H1 (cell line): ENCODE results near the gene TIMM8A. TPM values are rescaled to one million over a fixed set of nuclear protein-coding genes. Genes with fewer than 3 reads are reported as not detected.

ENCODE experiments used
- CTCF ChIA-PET: fragments of 300-600 bp; sonication (Branson Sonifier 250); formaldehyde crosslinking; loops from one replicate; lab custom pipeline; 2021; ENCODE audit not compliant: partially characterized antibody; lab: Charles Lee
- POLR2A ChIA-PET: fragments of 300-600 bp; sonication (Branson Sonifier 250); formaldehyde crosslinking; loops from one replicate; lab custom pipeline; 2021; ENCODE audit warnings: inconsistent platforms; ENCODE audit not compliant: partially characterized antibody; lab: Charles Lee
- DNase-seq, 2 experiments: peaks; one replicate each; pipeline versions ENCODE4 v3.0.0 to v3.0.0-alpha.2; 2010 to 2022; ENCODE audit warnings: low spot score in 2 of 2, low read depth in 1 of 2, mixed read lengths in 1 of 2
- FAIRE-seq: peaks from 2 replicates; lab custom pipeline; 2011; peaks lifted over from hg19 to GRCh38; lab: Jason Lieb, UNC
- H2AFZ ChIP-seq: 2 replicates; pipeline ENCODE4 v1.8.1; 2012; ENCODE audit warnings: low read length, inconsistent platforms
- H2AK5ac ChIP-seq: 2 replicates; pipeline ENCODE4 v1.6.1; 2013; ENCODE audit warnings: low read depth, low read length
- H2BK120ac ChIP-seq: replicated peaks from 2 replicates; pipeline ENCODE3; 2013; ENCODE audit warnings: low read depth, low read length, inconsistent platforms
- H2BK12ac ChIP-seq: 2 replicates; pipeline ENCODE4 v1.6.1; 2013; ENCODE audit warnings: low read depth, low read length
- H2BK15ac ChIP-seq: 2 replicates; pipeline ENCODE4 v1.6.1; 2013; ENCODE audit warnings: low read length
- H2BK20ac ChIP-seq: 2 replicates; pipeline ENCODE4 v1.6.1; 2013; ENCODE audit warnings: low read length
- H2BK5ac ChIP-seq: 2 replicates; pipeline ENCODE4 v1.6.1; 2013; ENCODE audit warnings: low read depth, low read length
- H3K14ac ChIP-seq: 2 replicates; pipeline ENCODE4 v1.6.1; 2013; ENCODE audit warnings: inconsistent platforms; ENCODE audit not compliant: insufficient read length
- H3K18ac ChIP-seq: 2 replicates; pipeline ENCODE4 v1.6.1; 2013; ENCODE audit warnings: low read length; ENCODE audit errors: extremely low read depth
- H3K23ac ChIP-seq: 2 replicates; pipeline ENCODE4 v1.6.1; 2013; ENCODE audit warnings: inconsistent platforms; ENCODE audit not compliant: insufficient read length
- H3K23me2 ChIP-seq: 2 replicates; pipeline ENCODE4 v1.6.1; 2013; ENCODE audit warnings: low read depth, low read length
- H3K27ac ChIP-seq: 2 replicates; pipeline ENCODE4 v1.6.1; 2011; ENCODE audit warnings: low read depth, low read length, inconsistent platforms
- H3K27me3 ChIP-seq, 4 experiments: replicated peaks in 1 of 4; 1 replicate in 1 of 4; 2 replicates in 3 of 4; pipeline versions ENCODE4 v1.6.1 to v1.8.1; 2011 to 2013; ENCODE audit warnings: low read length in 3 of 4, mild to moderate bottlenecking in 3 of 4, inconsistent platforms in 2 of 4, mixed read lengths in 2 of 4, moderate library complexity in 1 of 4; ENCODE audit not compliant: control insufficient read depth in 3 of 4, insufficient read depth in 3 of 4; ENCODE audit errors: extremely low read depth in 1 of 4
- H3K36me3 ChIP-seq, 4 experiments: 2 replicates each; pipeline versions ENCODE4 v1.6.1 to v1.8.1; 2011 to 2013; ENCODE audit warnings: mild to moderate bottlenecking in 4 of 4, low read length in 3 of 4, moderate library complexity in 2 of 4, control low read depth in 1 of 4, inconsistent platforms in 1 of 4; ENCODE audit not compliant: insufficient read depth in 4 of 4, control insufficient read depth in 2 of 4
- H3K4ac ChIP-seq: replicated peaks from 2 replicates; pipeline ENCODE3; 2013; ENCODE audit warnings: low read length, low read depth, mixed read lengths, inconsistent platforms; ENCODE audit not compliant: insufficient read length
- H3K4me1 ChIP-seq, 4 experiments: replicated peaks in 1 of 4; 1 replicate in 1 of 4; 2 replicates in 3 of 4; pipeline versions ENCODE4 v1.6.1 to v1.8.1; 2011 to 2013; ENCODE audit warnings: low read length in 3 of 4, inconsistent platforms in 2 of 4, mixed read lengths in 1 of 4; ENCODE audit not compliant: insufficient read depth in 4 of 4, control insufficient read depth in 3 of 4
- H3K4me2 ChIP-seq, 2 experiments: 2 replicates each; pipeline versions ENCODE4 v1.6.1 to v1.8.1; 2011 to 2013; ENCODE audit warnings: low read depth in 2 of 2, low read length in 2 of 2, control low read depth in 1 of 2, inconsistent platforms in 1 of 2, mild to moderate bottlenecking in 1 of 2; ENCODE audit not compliant: insufficient read depth in 1 of 2
- H3K4me3 ChIP-seq, 4 experiments: fragments of 200-600, 300-600 bp in 1 of 4; sonication (generic), shearing (Covaris generic), sonication (Bioruptor Twin) in 1 of 4; 2 replicates each; pipeline versions ENCODE4 v1.5.1 to v1.8.1; 2011 to 2016; ENCODE audit warnings: low read length in 4 of 4, low read depth in 3 of 4, control low read depth in 2 of 4, inconsistent platforms in 2 of 4, mild to moderate bottlenecking in 2 of 4, mixed read lengths in 1 of 4, moderate library complexity in 1 of 4; ENCODE audit not compliant: insufficient read depth in 2 of 4; ENCODE audit errors: extremely low read depth in 1 of 4
- H3K56ac ChIP-seq: replicated peaks from 2 replicates; pipeline ENCODE3; 2013; ENCODE audit warnings: low read depth, mild to moderate bottlenecking, mixed read lengths, low read length, inconsistent platforms; ENCODE audit not compliant: insufficient read length
- H3K79me1 ChIP-seq: 2 replicates; pipeline ENCODE4 v1.6.1; 2013; ENCODE audit warnings: low read depth, low read length, control low read depth
- H3K79me2 ChIP-seq, 2 experiments: 2 replicates each; pipeline versions ENCODE4 v1.6.1 to v1.8.1; 2012 to 2013; ENCODE audit warnings: low read length in 2 of 2, mild to moderate bottlenecking in 2 of 2, inconsistent platforms in 1 of 2; ENCODE audit not compliant: insufficient read depth in 2 of 2, control insufficient read depth in 1 of 2
- H3K9ac ChIP-seq, 4 experiments: replicated peaks in 1 of 4; 1 replicate in 1 of 4; 2 replicates in 3 of 4; pipeline versions ENCODE4 v1.6.1 to v1.8.1; 2011 to 2013; ENCODE audit warnings: low read depth in 3 of 4, low read length in 3 of 4, control low read depth in 2 of 4, mild to moderate bottlenecking in 2 of 4, moderate library complexity in 2 of 4, inconsistent platforms in 1 of 4; ENCODE audit errors: extremely low read depth in 1 of 4
- H3K9me3 ChIP-seq, 2 experiments: 2 replicates each; pipeline versions ENCODE4 v1.6.1 to v1.8.1; 2012 to 2013; ENCODE audit warnings: mild to moderate bottlenecking in 2 of 2, moderate library complexity in 2 of 2, control low read depth in 1 of 2, inconsistent platforms in 1 of 2, low read depth in 1 of 2, low read length in 1 of 2, mixed read lengths in 1 of 2; ENCODE audit not compliant: insufficient read depth in 2 of 2
- H4K20me1 ChIP-seq, 2 experiments: replicated peaks in 1 of 2; 2 replicates each; pipeline versions ENCODE3 to v1.8.1; 2011 to 2013; ENCODE audit warnings: inconsistent platforms in 2 of 2, low read length in 2 of 2, mild to moderate bottlenecking in 1 of 2; ENCODE audit not compliant: insufficient read depth in 2 of 2, control insufficient read depth in 1 of 2
- H4K5ac ChIP-seq: 2 replicates; pipeline ENCODE4 v1.6.1; 2013; ENCODE audit warnings: low read length, low read depth, mixed read lengths, inconsistent platforms; ENCODE audit not compliant: insufficient read length
- H4K8ac ChIP-seq: 2 replicates; pipeline ENCODE4 v1.8.0; 2013; ENCODE audit warnings: mild to moderate bottlenecking, moderate library complexity, low read length, inconsistent platforms; ENCODE audit not compliant: insufficient read depth; ENCODE audit errors: extremely low read depth
- H4K91ac ChIP-seq: replicated peaks from 2 replicates; pipeline ENCODE3; 2013; ENCODE audit warnings: low read length, mixed read lengths, inconsistent platforms; ENCODE audit not compliant: insufficient read length
- CTCF ChIP-seq, 3 experiments: IDR thresholded peaks; 1 replicate in 2 of 3; 2 replicates in 1 of 3; pipeline versions ENCODE4 v1.5.1 to v1.6.1; 2011; ENCODE audit warnings: low read length in 3 of 3, mild to moderate bottlenecking in 3 of 3, inconsistent platforms in 2 of 3, low read depth in 1 of 3, moderate library complexity in 1 of 3; ENCODE audit not compliant: insufficient read depth in 1 of 3; ENCODE audit errors: control extremely low read depth in 1 of 3
- EP300 ChIP-seq, 2 experiments: IDR thresholded peaks; 1 replicate in 1 of 2; 2 replicates in 1 of 2; pipeline ENCODE4 v1.6.1; 2011 to 2012; ENCODE audit warnings: low read depth in 2 of 2, low read length in 2 of 2, mild to moderate bottlenecking in 2 of 2, borderline replicate concordance in 1 of 2, inconsistent platforms in 1 of 2, moderate library complexity in 1 of 2
- KDM5A ChIP-seq: fragments of 200-600 bp; IDR thresholded peaks from 2 replicates; pipeline ENCODE4 v1.7.1; 2012; ENCODE audit warnings: mild to moderate bottlenecking, low read length, inconsistent platforms, mixed read lengths
- NANOG ChIP-seq: IDR thresholded peaks from 2 replicates; pipeline ENCODE4 v1.6.1; 2011; ENCODE audit warnings: low read length, low read depth, mild to moderate bottlenecking, inconsistent platforms; ENCODE audit not compliant: insufficient read depth, poor library complexity, severe bottlenecking
- POU5F1 ChIP-seq: IDR thresholded peaks from 2 replicates; pipeline ENCODE4 v1.6.1; 2011; ENCODE audit warnings: low read depth, mild to moderate bottlenecking, low read length, moderate library complexity
- TBP ChIP-seq: IDR thresholded peaks from 2 replicates; pipeline ENCODE4 v1.6.1; 2011; ENCODE audit warnings: low read depth, low read length, improper control_type of control experiment
- WGBS, 2 experiments: shearing (Covaris generic) in 1 of 2; methylation state at CpG; one replicate each; pipeline versions ENCODE4 v1.1.6 to v1.1.7; 2013 to 2015; ENCODE audit warnings: low lambda C conversion rate in 2 of 2, mixed read lengths in 2 of 2, inconsistent platforms in 1 of 2, low coverage in 1 of 2, missing lambda C conversion rate in 1 of 2; ENCODE audit not compliant: insufficient replicate concordance in 2 of 2, insufficient coverage in 1 of 2, insufficient read length in 1 of 2; ENCODE audit errors: extremely low coverage in 1 of 2, missing lambda C conversion rate in 1 of 2; 5-methylcytosine and 5-hydroxymethylcytosine counted together
- polyA plus RNA-seq, 7 experiments: library from polyadenylated mRNA; depleted of rRNA in 3 of 7; stranded (reverse) in 5 of 7; unstranded in 2 of 7; fragments of >200 nt in 5 of 7; fragments of 200-250 nt in 2 of 7; gene quantifications; 1 replicate in 5 of 7; 2 replicates in 1 of 7; 4 replicates in 1 of 7; pipeline versions ENCODE4 v1.2.1 to v1.2.3, GENCODE V29; 2011 to 2013; ENCODE audit warnings: missing spikeins in 2 of 7, mixed read lengths in 2 of 7
- total RNA-seq: library from RNA; stranded (reverse); fragmentation: NEBNext Ultra II Directional; extraction: Animal tissue kit (Norgen Biotek cat#: 25700); gene quantifications from 2 replicates; pipeline ENCODE4 v1.2.1, GENCODE V29; 2021

Gene TIMM8A
- total and polyA plus RNA-seq, 2 of the 8 experiments (the other 6 are each of a cell fraction or from before 2014, with no cell fraction given): 16.1 to 38.1 TPM

GRCh38 chrX:101357166-101357795 is 8.7 kb upstream of the TIMM8A start:
- H3K56ac ChIP-seq: no peak overlapping the region
- CTCF ChIA-PET: interaction anchor here (1.4 kb wide), 1 partner anchor 29 kb away, joined by 3 read pairs; the partner anchor contains the start of gene BTK
- no peak overlapping the region for H4K8ac ChIP-seq
- 49% methylated on average over 5 of the region's 5 CpGs; no CpG with 5 or more reads in 1 of the 2 experiments for WGBS, 2 experiments
- no peak overlapping the region for H2BK20ac ChIP-seq
- no peak overlapping the region for H4K5ac ChIP-seq
- no peak overlapping the region for H3K4me3 ChIP-seq
- H4K91ac ChIP-seq: no peak overlapping the region
- no peak overlapping the region for H3K4ac ChIP-seq
- H4K20me1 ChIP-seq: no peaks in the 10 kb centered on the region
- TF ChIP-seq NANOG: no peak
- TF ChIP-seq KDM5A: no peak
- TF ChIP-seq CTCF (IDR thresholded peaks at IDR 0.05; ENCODE audit: control extremely low read depth in 1 of 3, insufficient read depth in 1 of 3, low read depth in 1 of 3, low read length in 3 of 3): peak in 1 of 3 experiments; percentile 33; a peak in 1 of 4 replicates
- no peak for TF ChIP-seq TBP
- no peak for TF ChIP-seq POU5F1
- no peak for TF ChIP-seq EP300 (IDR thresholded peaks at IDR 0.05; ENCODE audit: borderline replicate concordance in 1 of 2, low read depth in 2 of 2, low read length in 2 of 2)
- H3K9ac ChIP-seq: no peak overlapping the region
- H3K27me3 ChIP-seq: no peaks in the 10 kb centered on the region
- H3K9me3 ChIP-seq: no peaks in the 10 kb centered on the region
- H3K79me2 ChIP-seq: no peaks in the 10 kb centered on the region
- no peak overlapping the region for H3K4me2 ChIP-seq
- no peak overlapping the region for H2AFZ ChIP-seq
- no peak overlapping the region for H3K14ac ChIP-seq
- H3K27ac ChIP-seq: no peak overlapping the region
- no peak overlapping the region for H2BK12ac ChIP-seq
- no peaks in the 10 kb centered on the region for H3K36me3 ChIP-seq
- DNase-seq (no peak), FAIRE-seq (peak; percentile 77)
- H2BK5ac ChIP-seq: no peak overlapping the region
- H2BK15ac ChIP-seq: no peak overlapping the region
- H3K79me1 ChIP-seq: no peaks in the 10 kb centered on the region
- no peak overlapping the region for H3K18ac ChIP-seq
- no peaks in the 10 kb centered on the region for H3K4me1 ChIP-seq
- H2AK5ac ChIP-seq: no peak overlapping the region
- no peak overlapping the region for H3K23ac ChIP-seq
- H3K23me2 ChIP-seq: no peaks in the 10 kb centered on the region
- no peak overlapping the region for H2BK120ac ChIP-seq
- POLR2A ChIA-PET: interaction anchor here (1.5 kb wide), 1 partner anchor 8 kb away, joined by 4 read pairs; the partner anchor contains the start of gene TIMM8A
